HEK293 (cell line): ENCODE data around the gene ANGPTL8.

Experiments used
- CTCF ChIA-PET: fragments of 350-600 bp; formaldehyde crosslinking; extraction: SDS; loops from one replicate; lab custom pipeline; 2021; ENCODE audit warnings: antibody characterized with exemption; lab: Yijun Ruan, JAX
- POLR2A ChIA-PET: fragments of 300-600 bp; formaldehyde crosslinking; extraction: SDS; loops from one replicate; lab custom pipeline; 2020; ENCODE audit warnings: antibody characterized with exemption, inconsistent platforms; lab: Yijun Ruan, JAX
- H3K27ac ChIP-seq: fragments of 200-500 bp; sonication (Bioruptor generic); 2 replicates; pipeline ENCODE4 v1.5.1; 2014; ENCODE audit warnings: low read depth, low read length, control low read depth, inconsistent platforms; ENCODE audit errors: extremely low read depth
- H3K36me3 ChIP-seq, 2 experiments: fragments of 200-500 bp in 1 of 2; sonication (Bioruptor generic) in 1 of 2; 1 replicate in 1 of 2; 2 replicates in 1 of 2; pipeline ENCODE4 v1.5.1; 2014 to 2017; ENCODE audit warnings: inconsistent platforms in 2 of 2, low read length in 2 of 2; ENCODE audit not compliant: control insufficient read depth in 2 of 2, insufficient read depth in 1 of 2
- H3K4me1 ChIP-seq: fragments of 200-500 bp; sonication (Bioruptor generic); 2 replicates; pipeline ENCODE4 v1.5.1; 2014; ENCODE audit warnings: mild to moderate bottlenecking, low read length, inconsistent platforms; ENCODE audit not compliant: control insufficient read depth, insufficient read depth
- H3K4me3 ChIP-seq: 2 replicates; pipeline ENCODE4 v1.5.1; 2011; ENCODE audit warnings: low read depth, mild to moderate bottlenecking, control low read depth, low read length, moderate library complexity
- H3K9me3 ChIP-seq: fragments of 200-500 bp; sonication (Bioruptor generic); 2 replicates; pipeline ENCODE4 v1.5.1; 2014; ENCODE audit warnings: low read depth, low read length, inconsistent platforms; ENCODE audit not compliant: control insufficient read depth, insufficient read depth
- BCL11A ChIP-seq: fragments of 450-650 bp; formaldehyde crosslinking; IDR thresholded peaks from 2 replicates; pipeline ENCODE4 v1.5.1; 2016; ENCODE audit warnings: low read depth, missing biosample characterization, missing genetic modification characterization
- BCL11B ChIP-seq: fragments of 450-650 bp; formaldehyde crosslinking; IDR thresholded peaks from 2 replicates; pipeline ENCODE4 v1.5.1; 2016; ENCODE audit warnings: low read depth, missing biosample characterization, missing genetic modification characterization
- GLIS2 ChIP-seq: fragments of 450-650 bp; formaldehyde crosslinking; IDR thresholded peaks from 2 replicates; pipeline ENCODE4 v1.5.1; 2016; ENCODE audit warnings: missing biosample characterization, missing genetic modification characterization
- HOXD13 ChIP-seq: sonication (generic); formaldehyde crosslinking; IDR thresholded peaks from 2 replicates; pipeline ENCODE4 v1.8.0; 2022; ENCODE audit warnings: missing genetic modification reagents, borderline replicate concordance
- KLF16 ChIP-seq: fragments of 450-650 bp; formaldehyde crosslinking; IDR thresholded peaks from 2 replicates; pipeline ENCODE4 v1.5.1; 2017; ENCODE audit warnings: missing biosample characterization, missing genetic modification characterization
- OSR2 ChIP-seq: fragments of 450-650 bp; formaldehyde crosslinking; IDR thresholded peaks from 2 replicates; pipeline ENCODE4 v1.5.1; 2016; ENCODE audit warnings: missing biosample characterization, missing genetic modification characterization
- ZBTB17 ChIP-seq: fragments of 450-650 bp; formaldehyde crosslinking; IDR thresholded peaks from 2 replicates; pipeline ENCODE4 v1.5.1; 2016; ENCODE audit warnings: missing biosample characterization, missing genetic modification characterization
- ZEB2 ChIP-seq: fragments of 450-650 bp; formaldehyde crosslinking; IDR thresholded peaks from 2 replicates; pipeline ENCODE4 v1.5.1; 2016; ENCODE audit warnings: missing biosample characterization, missing genetic modification characterization
- ZFP3 ChIP-seq: fragments of 450-650 bp; formaldehyde crosslinking; IDR thresholded peaks from 2 replicates; pipeline ENCODE4 v1.5.1; 2016; ENCODE audit warnings: low read depth, missing biosample characterization, missing genetic modification characterization
- ZNF112 ChIP-seq: fragments of 450-650 bp; formaldehyde crosslinking; IDR thresholded peaks from 2 replicates; pipeline ENCODE4 v1.5.0; 2017; ENCODE audit warnings: missing biosample characterization, missing genetic modification characterization
- ZNF121 ChIP-seq: fragments of 450-650 bp; formaldehyde crosslinking; IDR thresholded peaks from 2 replicates; pipeline ENCODE4 v1.5.1; 2016; ENCODE audit warnings: missing biosample characterization, missing genetic modification characterization
- ZNF138 ChIP-seq: fragments of 450-650 bp; formaldehyde crosslinking; IDR thresholded peaks from 2 replicates; pipeline ENCODE4 v1.5.1; 2016; ENCODE audit warnings: missing biosample characterization, missing genetic modification characterization, borderline replicate concordance
- ZNF530 ChIP-seq: fragments of 450-650 bp; formaldehyde crosslinking; IDR thresholded peaks from 2 replicates; pipeline ENCODE4 v1.5.1; 2016; ENCODE audit warnings: low read depth, missing biosample characterization, missing genetic modification characterization
- ZNF548 ChIP-seq: fragments of 450-650 bp; formaldehyde crosslinking; IDR thresholded peaks from 2 replicates; pipeline ENCODE4 v1.5.1; 2016; ENCODE audit warnings: missing biosample characterization, missing genetic modification characterization
- ZNF624 ChIP-seq: fragments of 450-650 bp; formaldehyde crosslinking; IDR thresholded peaks from 2 replicates; pipeline ENCODE4 v1.5.1; 2017; ENCODE audit warnings: missing biosample characterization, missing genetic modification characterization
- ZNF76 ChIP-seq: fragments of 450-650 bp; formaldehyde crosslinking; IDR thresholded peaks from 2 replicates; pipeline ENCODE4; 2016; ENCODE audit warnings: low read depth, missing biosample characterization, missing genetic modification characterization, borderline replicate concordance
- ZXDB ChIP-seq: fragments of 450-650 bp; formaldehyde crosslinking; IDR thresholded peaks from 2 replicates; pipeline ENCODE4 v1.5.1; 2016; ENCODE audit warnings: missing biosample characterization, missing genetic modification characterization
- TF ChIP-seq, protein P1 (sequence below): fragments of 450-650 bp; formaldehyde crosslinking; IDR thresholded peaks from 2 replicates; pipeline ENCODE4 v1.5.1; 2016; ENCODE audit warnings: missing biosample characterization, missing genetic modification characterization
- TF ChIP-seq, protein P2 (sequence below): fragments of 450-650 bp; formaldehyde crosslinking; IDR thresholded peaks from 2 replicates; pipeline ENCODE4 v1.5.1; 2016; ENCODE audit warnings: missing biosample characterization, missing genetic modification characterization
- TF ChIP-seq, protein P3 (sequence below): fragments of 450-650 bp; formaldehyde crosslinking; IDR thresholded peaks from 2 replicates; pipeline ENCODE4 v1.5.1; 2016; ENCODE audit warnings: missing biosample characterization, missing genetic modification characterization
- TF ChIP-seq, protein P4 (sequence below): fragments of 450-650 bp; formaldehyde crosslinking; optimal IDR thresholded peaks from 2 replicates; pipeline ENCODE3; 2016; ENCODE audit warnings: missing biosample characterization, mild to moderate bottlenecking, missing genetic modification characterization

The ANGPTL8 gene

DNA sequence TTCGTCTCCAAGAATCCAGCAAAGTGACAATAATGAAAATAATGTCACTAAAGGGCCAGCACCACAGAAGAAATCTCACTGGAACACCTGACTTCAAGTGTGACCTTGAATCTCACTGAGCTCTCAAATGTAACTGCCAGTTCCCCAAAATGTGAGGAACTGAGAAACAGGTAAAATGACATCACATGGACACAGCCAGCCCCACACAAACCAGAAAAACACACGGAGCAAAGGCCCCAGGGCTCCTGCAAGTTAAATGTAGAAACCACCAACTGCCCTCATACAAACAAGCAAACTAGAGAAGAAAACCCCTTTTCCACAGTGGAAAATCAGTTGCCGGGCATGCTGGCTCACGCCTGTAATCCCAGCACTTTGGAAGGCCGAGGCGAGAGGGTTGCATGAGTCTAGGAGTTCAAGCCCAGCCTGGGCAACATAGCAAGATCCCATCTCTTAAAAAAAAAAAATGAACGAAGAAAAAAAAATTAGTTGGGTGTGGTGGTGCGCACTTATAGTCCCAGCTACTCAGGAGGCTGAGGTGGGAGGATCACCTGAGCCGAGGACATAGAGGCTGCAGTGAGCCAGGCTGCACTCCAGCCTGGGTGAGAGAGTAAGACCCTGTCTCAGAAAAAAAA is 33.4 kb upstream of the ANGPTL8 start:
- H3K4me3 ChIP-seq = no peak overlapping the region
- TF ChIP-seq, protein P1, sequence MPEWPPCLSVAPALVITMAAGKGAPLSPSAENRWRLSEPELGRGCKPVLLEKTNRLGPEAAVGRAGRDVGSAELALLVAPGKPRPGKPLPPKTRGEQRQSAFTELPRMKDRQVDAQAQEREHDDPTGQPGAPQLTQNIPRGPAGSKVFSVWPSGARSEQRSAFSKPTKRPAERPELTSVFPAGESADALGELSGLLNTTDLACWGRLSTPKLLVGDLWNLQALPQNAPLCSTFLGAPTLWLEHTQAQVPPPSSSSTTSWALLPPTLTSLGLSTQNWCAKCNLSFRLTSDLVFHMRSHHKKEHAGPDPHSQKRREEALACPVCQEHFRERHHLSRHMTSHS = no peak
- TF ChIP-seq, protein P2, sequence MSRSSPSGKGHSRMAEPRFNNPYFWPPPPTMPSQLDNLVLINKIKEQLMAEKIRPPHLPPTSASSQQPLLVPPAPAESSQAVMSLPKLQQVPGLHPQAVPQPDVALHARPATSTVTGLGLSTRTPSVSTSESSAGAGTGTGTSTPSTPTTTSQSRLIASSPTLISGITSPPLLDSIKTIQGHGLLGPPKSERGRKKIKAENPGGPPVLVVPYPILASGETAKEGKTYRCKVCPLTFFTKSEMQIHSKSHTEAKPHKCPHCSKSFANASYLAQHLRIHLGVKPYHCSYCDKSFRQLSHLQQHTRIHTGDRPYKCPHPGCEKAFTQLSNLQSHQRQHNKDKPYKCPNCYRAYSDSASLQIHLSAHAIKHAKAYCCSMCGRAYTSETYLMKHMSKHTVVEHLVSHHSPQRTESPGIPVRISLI = peak; percentile 68; the same call in 1 of the 2 replicates
- TF ChIP-seq BCL11A = no peak
- no peak for TF ChIP-seq KLF16 (tag by site-specific recombination)
- TF ChIP-seq ZNF121 (tag by site-specific recombination) = peak; percentile 83
- H3K27ac ChIP-seq = no peak overlapping the region
- peaks cover 4% of the 10 kb centered on the region in 2 experiments; a peak in 2 of 3 replicates for H3K36me3 ChIP-seq
- H3K4me1 ChIP-seq = 0 out of 2 replicates have a peak, but pooled peaks cover 2% of the 10 kb centered on the region
- POLR2A ChIA-PET = no interaction called here
- H3K9me3 ChIP-seq = no peaks in the 10 kb centered on the region
- CTCF ChIA-PET = interaction anchor here (1.0 to 3.6 kb wide), 4 partner anchors 26 to 170 kb away, joined by 3 to 44 read pairs (median 19); no protein-coding TSS in a partner anchor

DNA sequence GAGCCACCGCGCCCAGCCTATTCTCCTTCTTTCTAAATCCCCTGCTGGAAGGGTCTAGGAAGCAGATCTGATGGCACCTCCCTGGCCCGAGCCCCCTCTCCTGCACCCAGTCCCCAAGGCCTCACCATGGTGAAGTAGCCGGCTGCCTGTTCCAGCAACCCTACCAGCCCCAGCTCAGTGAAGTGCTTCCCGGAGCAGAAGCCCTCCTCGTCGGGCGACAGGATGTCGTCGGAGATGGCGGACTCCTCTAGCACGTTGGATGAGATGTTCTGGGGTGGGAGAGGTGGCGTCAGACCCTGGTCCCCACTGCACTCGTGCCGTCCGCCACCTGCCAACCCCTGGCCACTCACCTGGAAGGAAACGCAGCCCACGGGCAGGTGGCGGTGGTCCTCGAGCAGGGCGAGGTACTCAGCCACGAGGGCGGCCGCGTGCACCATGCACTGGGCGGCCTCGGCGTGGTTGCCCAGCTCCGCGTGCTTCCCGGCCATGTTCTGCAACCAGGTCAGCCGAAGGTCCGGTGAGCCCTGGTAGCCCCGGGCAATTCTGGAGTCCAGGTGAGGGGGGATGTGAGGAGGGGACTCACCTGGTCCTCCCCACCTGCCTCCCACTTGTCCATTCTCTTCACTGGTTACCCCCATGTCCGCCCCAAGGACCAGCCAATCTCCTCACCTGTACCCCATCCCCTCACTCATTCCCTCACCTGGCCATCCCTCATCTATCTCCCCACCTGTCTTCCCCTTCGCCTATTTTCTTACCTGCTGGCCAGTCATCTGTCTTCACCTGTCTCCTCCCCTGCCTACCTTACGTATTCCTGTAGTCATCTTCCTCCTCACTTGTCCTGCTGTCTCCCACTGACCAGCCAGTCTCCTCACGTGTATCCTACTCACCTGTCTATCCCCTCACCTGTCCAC is 30.6 kb upstream of the ANGPTL8 start:
- Histone ChIP-seq H3K4me3 (no peak overlapping the region), H3K27ac (no peak overlapping the region), H3K9me3 (no peaks in the 10 kb centered on the region), H3K36me3 (peaks cover 4 to 7% of the 10 kb centered on the region in 2 experiments; a peak in 2 of 3 replicates), H3K4me1 (no peaks in the 10 kb centered on the region)
- TF ChIP-seq ZNF624 (tag by site-specific recombination) (no peak), ZEB2 (tag by site-specific recombination) (peak; percentile 100), ZXDB (tag by site-specific recombination) (no peak), ZNF548 (tag by site-specific recombination) (no peak)
- TF ChIP-seq, protein P3, sequence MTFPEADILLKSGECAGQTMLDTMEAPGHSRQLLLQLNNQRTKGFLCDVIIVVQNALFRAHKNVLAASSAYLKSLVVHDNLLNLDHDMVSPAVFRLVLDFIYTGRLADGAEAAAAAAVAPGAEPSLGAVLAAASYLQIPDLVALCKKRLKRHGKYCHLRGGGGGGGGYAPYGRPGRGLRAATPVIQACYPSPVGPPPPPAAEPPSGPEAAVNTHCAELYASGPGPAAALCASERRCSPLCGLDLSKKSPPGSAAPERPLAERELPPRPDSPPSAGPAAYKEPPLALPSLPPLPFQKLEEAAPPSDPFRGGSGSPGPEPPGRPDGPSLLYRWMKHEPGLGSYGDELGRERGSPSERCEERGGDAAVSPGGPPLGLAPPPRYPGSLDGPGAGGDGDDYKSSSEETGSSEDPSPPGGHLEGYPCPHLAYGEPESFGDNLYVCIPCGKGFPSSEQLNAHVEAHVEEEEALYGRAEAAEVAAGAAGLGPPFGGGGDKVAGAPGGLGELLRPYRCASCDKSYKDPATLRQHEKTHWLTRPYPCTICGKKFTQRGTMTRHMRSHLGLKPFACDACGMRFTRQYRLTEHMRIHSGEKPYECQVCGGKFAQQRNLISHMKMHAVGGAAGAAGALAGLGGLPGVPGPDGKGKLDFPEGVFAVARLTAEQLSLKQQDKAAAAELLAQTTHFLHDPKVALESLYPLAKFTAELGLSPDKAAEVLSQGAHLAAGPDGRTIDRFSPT (tag by site-specific recombination) = peak; percentile 38; the same call in 1 of the 2 replicates
- ChIA-PET CTCF (interaction anchor here (0.7 kb wide), 1 partner anchor 223 kb away, joined by 5 read pairs; no protein-coding TSS in a partner anchor), POLR2A (no interaction called here)

DNA sequence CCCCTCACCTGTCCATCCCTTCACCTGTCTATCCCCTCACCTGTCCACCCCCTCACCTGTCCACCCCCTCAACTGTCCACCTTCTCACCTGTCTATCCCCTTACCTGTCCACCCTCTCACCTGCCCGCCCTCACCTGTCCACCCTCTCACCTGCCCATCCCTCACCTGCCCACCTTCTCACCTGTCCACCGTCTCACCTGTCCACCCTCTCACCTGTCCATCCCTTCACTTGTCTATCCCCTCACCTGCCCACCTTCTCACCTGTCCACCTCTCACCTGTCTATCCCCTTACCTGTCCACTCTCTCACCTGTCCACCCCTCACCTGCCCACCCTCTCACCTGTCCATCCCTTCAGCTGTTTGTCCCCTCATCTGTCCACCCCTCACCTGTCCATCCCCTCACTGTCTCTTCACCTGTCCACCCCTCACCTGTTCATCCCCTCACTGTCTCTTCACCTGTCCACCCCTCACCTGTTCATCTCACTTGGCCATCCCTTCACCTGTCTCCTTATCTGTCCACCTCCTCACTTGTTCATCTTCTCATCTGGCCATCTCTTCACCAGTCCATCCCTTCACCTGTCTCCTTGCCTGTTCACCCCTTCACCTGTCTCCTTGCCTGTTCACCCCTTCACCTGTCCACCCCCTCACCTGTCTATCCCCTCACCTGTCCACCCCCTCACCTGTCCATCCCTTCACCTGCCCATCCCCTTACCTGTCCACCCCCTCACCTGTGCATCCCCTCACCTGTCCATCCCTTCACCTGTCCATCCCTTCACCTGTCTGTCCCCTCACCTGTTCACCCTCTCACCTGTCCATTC is 29.4 kb upstream of the ANGPTL8 start:
- Histone ChIP-seq H3K27ac (no peak overlapping the region), H3K4me1 (no peaks in the 10 kb centered on the region), H3K36me3 (peaks cover 4 to 13% of the 10 kb centered on the region in 2 experiments; a peak in 2 of 3 replicates), H3K4me3 (no peak overlapping the region), H3K9me3 (no peaks in the 10 kb centered on the region)
- POLR2A ChIA-PET = no interaction called here
- CTCF ChIA-PET = no interaction called here
- no peak for TF ChIP-seq ZNF76
- no peak for TF ChIP-seq HOXD13 (CRISPR knock-in tag)
- peak; percentile 43; the same call in 1 of the 2 replicates for TF ChIP-seq BCL11B (tag by site-specific recombination)
- TF ChIP-seq, protein P4, sequence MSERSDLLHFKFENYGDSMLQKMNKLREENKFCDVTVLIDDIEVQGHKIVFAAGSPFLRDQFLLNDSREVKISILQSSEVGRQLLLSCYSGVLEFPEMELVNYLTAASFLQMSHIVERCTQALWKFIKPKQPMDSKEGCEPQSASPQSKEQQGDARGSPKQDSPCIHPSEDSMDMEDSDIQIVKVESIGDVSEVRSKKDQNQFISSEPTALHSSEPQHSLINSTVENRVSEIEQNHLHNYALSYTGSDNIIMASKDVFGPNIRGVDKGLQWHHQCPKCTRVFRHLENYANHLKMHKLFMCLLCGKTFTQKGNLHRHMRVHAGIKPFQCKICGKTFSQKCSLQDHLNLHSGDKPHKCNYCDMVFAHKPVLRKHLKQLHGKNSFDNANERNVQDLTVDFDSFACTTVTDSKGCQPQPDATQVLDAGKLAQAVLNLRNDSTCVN = no peak
- no peak for TF ChIP-seq GLIS2 (tag by site-specific recombination)
- no peak for TF ChIP-seq ZBTB17 (tag by site-specific recombination)
- TF ChIP-seq ZFP3 (tag by site-specific recombination) = no peak
- TF ChIP-seq ZNF624 (tag by site-specific recombination) = no peak
- no peak for TF ChIP-seq ZNF530 (tag by site-specific recombination)
- TF ChIP-seq ZNF112 (tag by site-specific recombination) = no peak
- TF ChIP-seq OSR2 (tag by site-specific recombination) = no peak
- no peak for TF ChIP-seq ZNF138 (tag by site-specific recombination)
